EH (cell line): ENCODE data around the gene TMBIM1.

ENCODE experiments used
- DNase-seq: peaks from one replicate; pipeline ENCODE4 v3.0.0-alpha.2; 2015; ENCODE audit warnings: low read depth

Gene TMBIM1, protein sequence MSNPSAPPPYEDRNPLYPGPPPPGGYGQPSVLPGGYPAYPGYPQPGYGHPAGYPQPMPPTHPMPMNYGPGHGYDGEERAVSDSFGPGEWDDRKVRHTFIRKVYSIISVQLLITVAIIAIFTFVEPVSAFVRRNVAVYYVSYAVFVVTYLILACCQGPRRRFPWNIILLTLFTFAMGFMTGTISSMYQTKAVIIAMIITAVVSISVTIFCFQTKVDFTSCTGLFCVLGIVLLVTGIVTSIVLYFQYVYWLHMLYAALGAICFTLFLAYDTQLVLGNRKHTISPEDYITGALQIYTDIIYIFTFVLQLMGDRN

DNA sequence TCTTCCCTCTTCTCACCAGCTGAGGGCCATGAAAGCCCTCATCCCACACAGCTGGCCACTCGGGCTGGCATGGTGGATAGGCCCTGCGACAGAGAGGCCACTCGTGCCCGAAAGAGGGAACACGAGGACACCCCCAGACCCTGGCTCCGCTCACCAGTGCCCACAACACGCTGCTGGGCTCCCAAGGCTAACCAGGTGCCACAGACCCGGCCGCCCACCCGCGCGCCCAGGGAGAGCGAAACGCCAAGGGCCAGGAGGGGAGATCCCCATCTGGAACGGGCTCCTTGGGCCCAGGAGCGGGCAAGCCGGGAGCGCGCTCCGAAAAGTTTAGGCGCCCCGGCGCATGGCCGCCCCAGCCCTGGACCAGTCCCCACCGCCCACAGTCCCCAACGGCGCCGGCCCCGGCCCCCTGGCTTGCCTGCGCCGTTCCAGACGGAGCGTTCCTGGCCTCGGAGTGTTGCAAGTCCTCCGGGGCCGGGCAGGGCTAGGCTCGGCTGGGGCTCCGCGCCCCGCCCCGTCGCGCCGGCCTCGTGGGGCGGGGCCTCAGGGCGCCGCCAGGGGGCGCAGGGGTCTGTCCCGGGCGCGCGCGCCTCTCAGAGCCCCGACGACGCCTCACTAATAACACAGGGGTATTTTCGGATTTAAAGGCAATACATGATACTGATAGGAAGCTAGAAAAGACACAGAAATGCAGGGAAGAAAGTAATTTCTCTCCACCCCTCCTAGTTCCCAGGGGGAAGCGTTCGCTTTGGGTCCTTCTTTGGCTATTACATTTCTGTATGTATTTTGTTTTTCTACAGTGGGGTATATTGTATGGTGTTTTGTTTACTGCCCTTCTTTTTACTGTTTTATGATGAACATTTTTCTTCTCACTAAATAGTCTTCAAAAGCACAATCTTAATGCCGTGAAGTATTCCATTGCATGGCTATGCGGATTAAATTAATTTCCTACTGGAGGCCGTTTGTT is at the start of gene TMBIM1:
TMBIM1 (minus strand) TSS at position 456 of the 967 bp plus-strand sequence. CDS start 10,362 bp downstream, outside the sequence.
- peak; percentile 74 for DNase-seq

GRCh38 chr2:218341381-218341780 is 49.1 kb upstream of the TMBIM1 start:
- no peak for DNase-seq

- no peak for DNase-seq
These were observed 48.4 kb upstream of the TMBIM1 start for GRCh38 chr2:218340656-218341055.

DNA sequence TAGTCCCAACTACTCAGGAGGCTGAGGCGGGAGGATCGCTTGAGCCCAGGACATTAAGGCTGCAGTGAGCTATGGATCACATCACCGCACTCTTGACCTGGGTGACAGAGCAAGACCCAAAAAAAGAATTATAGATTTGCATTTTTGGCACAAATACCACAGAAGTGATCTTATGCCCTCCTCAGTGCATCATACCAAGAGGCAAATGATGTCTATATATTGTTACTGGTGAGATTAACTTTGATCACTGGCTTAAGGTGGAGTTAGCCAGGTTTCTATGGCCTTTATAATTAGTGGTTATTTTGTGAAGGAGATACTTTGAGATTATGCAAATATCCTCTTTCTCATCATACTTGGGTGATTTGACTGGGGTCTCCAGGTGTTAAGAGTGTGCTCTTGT is 42.2 kb upstream of the TMBIM1 start:
- DNase-seq = no peak

DNA sequence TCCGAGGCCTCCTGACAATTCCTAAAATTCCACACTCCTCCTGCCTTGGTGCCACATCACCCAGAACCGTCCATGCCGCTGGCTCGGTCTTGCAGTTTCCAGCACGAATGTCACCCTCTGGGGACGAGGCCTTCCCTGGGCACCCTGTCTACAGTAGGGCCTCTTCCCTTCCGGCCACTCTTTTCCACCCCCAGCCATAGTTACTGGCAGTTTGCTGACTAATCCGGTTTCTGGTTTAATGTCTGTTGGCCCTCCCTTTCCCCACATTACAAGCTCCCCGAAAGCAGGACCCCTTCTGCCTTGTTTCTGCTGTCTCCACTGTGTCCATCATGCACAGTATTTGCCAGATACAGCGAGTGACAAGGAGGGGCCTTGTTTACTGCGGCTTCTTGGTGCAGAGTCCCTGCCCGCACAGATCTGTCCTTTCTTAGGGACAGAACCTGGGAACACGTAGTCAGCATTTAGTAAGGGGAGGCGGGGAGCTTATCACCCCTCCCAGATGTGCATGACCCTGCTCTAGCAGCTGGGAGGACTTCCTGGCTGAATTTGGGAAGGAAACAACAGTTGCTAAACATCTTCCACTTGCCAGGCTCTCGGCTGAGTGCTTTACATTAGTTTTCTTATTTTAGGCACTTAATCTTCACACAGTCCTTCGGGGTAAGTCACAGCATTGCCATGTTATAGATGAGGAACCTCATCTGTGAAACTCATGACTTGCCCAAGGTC is 40.8 kb upstream of the TMBIM1 start:
- DNase-seq = no peak

DNA sequence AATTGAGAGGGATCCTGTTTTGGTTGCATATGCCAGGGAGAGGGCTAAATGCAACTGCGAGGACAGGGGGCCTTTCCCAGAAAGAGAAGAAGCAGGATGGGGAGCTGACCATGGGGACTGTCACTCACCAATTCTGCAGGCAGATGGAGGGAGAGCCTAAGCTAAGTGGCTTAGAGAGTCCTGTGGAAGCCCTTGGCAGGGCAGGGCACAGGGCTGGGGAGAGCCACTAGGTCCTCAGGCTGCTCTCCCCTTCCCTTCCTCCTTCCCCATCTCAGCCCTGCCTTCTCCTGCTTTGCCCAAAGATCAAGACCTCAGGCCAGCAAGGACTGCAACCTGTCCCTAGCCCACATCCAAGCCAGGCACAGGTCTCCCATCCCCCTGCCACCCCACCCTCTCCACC is 40.0 kb upstream of the TMBIM1 start:
- no peak for DNase-seq

DNA sequence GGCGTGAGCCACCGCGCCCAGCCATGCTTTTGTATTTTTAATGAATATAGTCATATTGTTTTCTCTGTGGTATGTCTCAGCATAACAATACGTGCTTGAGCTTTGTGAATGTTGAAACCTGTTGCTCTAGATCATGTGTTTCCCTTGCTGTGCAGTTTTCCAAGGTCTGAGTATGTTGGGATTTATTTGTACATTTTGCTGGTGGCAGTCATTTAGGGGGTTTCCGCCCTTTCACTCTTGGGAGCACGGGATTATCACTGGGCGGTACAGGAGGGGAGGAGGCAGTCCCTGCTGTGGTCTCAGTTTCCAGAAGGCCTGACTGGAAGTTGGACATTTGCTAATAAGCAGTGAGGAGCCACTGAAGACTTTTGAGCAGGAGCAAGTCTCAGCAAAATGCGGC is 39.4 kb upstream of the TMBIM1 start:
- DNase-seq = no peak

DNA sequence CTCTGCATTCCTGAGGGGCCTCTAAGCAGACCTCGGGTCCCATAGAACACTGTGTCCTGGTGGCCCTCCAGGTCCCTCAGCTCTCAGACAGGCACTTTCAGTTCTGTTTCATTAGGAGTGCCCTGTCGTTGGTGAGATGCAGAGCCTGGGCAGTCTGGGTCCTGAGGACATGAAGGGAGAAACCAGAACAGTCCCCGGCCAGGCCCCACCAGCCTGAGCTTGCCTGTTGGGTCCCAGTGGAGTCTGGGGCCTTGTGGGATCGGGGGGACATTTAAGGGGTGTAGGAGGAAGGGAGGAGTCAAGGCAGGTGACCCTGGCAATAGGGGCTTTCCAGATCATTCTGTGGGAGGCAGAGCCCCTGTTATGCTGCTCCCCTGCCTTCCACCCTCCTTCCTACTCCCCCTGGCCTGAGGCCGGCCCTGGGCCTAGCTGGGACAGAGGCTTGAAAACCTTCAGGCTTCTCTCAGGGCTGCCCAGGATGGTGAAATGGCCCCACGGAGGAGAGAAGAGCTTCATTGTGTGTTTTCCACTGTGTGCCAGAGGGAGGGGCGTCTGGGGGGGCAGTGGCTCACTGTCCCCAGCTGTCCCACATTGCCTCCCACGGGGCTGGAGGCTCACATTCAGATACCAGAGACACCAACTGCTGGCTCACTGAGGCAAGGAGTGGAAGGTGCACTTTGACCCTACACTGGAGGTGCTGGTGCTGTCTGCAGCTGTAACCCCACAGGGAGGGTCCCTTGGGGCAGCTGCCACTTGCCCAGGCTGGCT is 37.7 kb upstream of the TMBIM1 start:
- no peak for DNase-seq

DNA sequence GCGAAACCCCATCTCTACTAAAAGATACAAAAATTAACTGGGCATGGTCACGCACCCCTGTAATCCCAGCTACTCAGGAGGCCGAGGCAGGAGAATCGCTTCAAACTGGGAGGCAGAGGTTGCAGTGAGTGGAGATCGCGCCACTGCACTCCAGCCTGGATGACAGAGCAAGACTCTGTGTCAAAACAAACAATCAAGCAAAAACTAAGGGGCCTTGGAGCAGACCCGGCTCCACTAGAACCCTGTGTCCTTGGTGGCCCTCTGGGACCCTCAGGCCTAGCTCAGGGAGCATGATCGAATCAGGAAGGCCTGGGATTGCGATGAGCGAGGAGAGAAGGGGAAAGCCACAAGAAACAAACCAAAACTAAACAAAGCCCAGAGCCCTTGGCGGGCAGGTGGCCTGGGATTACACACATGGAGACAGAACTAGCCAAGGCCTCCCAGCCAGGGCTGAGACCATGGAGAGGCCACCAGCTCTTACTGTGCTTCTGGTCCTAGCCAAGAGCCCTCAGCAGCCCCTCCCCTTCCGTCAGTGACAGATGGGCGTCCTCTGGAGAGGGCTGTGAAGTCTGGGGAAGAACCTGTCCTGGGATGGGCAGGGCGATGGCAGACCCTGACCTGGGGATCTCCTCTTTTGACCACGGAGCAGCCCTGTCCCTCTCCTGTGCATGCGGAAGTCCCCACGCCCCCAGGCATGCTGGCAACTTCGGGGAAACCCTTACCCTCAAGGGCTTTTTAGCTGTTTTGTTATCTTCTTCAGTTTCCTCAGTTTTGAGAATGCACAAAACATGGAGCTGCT is 36.9 kb upstream of the TMBIM1 start:
- DNase-seq = no peak

DNA sequence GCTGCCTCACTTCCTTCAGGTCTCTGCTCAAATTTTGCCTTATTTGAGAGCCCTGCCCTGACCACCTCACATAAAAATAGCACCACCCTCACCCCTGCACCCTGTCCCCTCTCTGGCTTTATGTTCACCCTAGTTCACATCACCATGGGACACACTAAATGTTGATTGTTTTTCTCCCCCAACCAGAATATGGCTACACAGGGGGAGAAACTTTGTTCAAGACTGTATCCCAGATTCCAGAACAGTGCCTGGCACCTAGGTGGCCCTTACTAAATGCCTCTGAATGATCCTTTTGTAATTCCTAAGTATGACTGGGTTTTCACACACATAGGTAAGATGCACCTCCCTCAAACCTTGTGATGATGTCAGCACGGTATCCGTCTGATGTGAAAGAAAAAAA is 36.0 kb upstream of the TMBIM1 start:
- no peak for DNase-seq

DNA sequence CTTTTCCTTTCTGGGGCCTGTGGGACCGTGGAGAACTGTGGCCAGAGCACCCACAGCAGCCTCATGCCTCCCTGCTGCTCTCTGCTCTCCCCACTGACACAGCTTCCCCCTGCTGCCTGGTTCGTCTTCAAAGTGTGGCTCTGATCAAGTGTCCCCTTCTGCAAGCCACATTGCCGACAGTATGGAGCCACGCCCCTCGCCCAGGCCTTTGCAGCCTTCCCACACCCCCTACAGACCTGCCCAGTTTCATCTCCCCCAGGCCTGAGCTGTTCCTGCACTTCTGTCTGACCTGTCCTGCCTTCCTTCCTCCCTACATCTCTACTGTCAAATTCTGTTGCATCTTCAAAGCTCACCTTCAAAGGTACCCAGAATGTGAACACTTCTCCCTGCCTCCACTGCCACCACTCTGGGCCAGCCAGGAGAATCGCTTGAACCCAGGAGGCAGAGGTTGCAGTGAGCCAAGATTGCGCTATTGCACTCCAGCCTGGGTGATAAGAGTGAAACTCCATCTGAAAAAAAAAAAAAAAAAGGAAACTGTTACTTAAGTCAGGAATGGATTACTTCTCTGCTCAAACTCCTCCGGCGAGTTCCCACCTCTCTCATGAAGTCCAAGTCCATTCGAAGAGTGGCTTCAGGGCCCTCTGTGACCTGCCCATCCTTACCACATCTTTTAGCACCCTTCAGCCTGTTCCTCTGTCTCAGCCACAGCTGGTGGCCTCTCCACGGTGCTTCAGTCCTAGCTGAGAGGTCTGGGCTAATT is 35.3 kb upstream of the TMBIM1 start:
- DNase-seq = no peak

DNA sequence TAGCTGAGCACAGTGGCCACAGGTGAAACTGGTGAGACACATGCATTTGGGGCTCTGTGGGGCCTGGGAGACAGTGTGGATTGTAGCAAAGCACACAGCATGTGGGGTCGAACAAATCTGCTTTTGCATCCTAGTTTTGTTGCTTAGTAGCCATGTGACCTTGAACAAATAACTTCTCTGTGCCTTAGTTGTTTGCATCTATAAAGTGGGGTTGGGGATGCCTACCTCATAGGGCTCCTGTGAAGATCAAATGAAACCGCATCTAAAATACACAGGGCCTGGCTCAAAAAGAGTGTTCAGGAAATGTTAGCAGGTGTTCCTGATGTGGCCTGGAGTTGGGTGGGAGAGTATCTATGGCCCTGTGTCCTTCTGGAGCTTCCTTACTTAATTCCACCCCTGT is 34.0 kb upstream of the TMBIM1 start:
- DNase-seq = no peak

GRCh38 chr2:218325566-218326160 is 33.4 kb upstream of the TMBIM1 start:
- DNase-seq = peak; percentile 38

- DNase-seq = peak; percentile 83
These were observed 31.5 kb upstream of the TMBIM1 start for GRCh38 chr2:218323526-218324472.

- peak; percentile 78 for DNase-seq
These were observed 30.6 kb upstream of the TMBIM1 start for GRCh38 chr2:218322768-218323525.

DNA sequence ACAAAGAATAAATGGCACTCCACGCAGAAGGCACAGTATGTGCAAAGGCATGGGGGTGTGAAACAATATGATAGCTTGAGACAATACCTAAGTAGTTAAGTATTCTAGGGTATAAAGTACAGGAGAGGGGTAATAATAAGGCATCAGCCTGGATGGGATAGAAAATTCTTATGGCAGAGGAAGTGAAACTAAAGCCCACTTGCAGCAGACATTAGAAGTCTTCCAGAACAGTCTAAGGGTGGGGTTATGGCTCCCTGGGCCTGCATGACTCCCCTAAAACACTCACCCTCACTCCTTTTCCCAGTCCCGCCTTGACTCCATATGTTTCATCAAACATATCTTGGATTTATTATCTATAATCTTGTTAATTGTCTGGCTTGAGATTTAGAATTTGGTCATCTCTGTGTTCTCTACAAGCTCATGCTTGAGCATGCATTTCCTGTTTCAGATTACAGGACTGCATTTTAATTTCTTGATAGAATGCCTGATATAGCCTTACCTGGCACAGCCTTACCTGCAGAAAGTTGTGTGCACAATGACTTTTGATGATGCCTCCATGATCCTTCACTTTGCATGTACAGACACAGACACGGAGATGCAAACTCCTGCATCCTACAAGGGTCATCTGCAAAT is 28.5 kb upstream of the TMBIM1 start:
- no peak for DNase-seq

DNA sequence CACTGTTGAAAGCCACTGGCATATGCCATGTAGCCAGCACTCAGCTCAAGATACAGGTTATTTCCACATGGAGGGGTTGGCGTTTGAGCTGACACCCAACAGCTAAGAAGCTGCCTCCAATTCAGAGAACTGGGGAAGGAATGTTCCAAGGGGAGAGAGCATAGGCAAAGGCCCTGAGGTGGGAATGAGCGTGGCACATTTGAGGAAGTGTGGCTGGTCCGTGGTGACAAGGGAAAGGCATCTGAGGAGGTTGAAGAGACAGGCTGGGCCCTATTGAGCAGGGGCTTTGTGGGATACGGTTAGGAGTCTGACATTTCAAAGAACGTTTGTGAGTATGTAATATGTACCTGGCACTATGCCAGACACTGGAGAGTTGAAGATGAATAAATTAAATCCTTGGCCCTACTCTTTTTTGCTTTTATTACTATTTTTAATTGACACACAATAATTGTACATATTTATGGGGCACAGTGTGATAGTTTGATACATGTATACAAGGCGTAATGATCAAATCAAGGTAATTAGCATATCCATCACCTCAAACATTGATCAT is 27.6 kb upstream of the TMBIM1 start:
- DNase-seq = no peak
